ENCODE results near the gene MTHFD2L.

- TF ChIP-seq CTCF (conservative IDR thresholded peaks at IDR 0.05) (no peak), EZH2 (IDR thresholded peaks at IDR 0.05; ENCODE audit: low read depth) (no peak)
Observed at GRCh38 chr4:74260036-74260435, 102.1 kb downstream of the MTHFD2L start.
